ENCODE data around the gene RERE. TPM values are rescaled to one million over a fixed set of nuclear protein-coding genes. Genes with fewer than 3 reads are reported as not detected.

The RERE gene
- total RNA-seq, 2 experiments from 2014 or later = 73.1 to 211 TPM

DNA sequence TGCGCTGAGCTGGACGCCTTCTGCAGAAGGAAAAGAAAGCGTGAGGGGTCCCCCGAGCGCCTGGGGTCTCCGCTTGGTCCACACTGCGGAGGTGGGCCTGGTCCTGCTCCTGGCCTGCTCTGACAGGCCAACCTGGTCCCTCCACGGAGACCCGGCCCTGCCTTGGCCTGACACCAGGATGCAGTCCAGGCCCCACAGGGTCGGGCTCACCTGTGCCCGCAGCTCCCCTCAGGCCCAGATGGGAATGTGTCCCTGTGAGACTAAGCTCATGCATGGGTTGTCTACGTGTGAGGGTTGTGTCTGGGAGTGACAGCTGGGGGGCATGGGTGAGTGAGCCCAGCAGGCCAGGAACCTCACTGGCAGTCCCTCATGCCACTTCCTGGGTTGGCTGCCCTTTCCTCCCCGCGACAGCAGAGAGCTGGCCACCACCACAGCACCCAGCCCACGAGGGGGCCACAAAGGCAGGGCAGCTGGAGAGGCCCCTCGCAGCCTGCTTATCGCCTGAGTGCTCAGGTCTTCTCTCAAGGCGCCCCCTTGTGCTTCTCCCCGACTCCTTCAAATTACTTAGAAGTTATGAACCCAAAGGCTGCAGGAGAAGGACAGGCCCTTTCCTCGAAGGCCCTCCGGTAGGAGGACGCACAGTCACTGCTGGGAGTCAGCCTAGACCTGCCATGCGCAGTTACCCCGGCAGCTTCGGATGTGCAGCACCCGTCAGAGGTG, 458.4 kb downstream of the RERE start:
- H4K20me1 ChIP-seq (ENCODE audit: insufficient read depth, low read length) = no peaks in the 10 kb centered on the region; the same call in 1 of the 2 replicates
- H2AFZ ChIP-seq (ENCODE audit: low read length) = no peak overlapping the region
- DNase-seq (ENCODE audit: low spot score) = no peak
- no peaks in the 10 kb centered on the region for H3K4me1 ChIP-seq (ENCODE audit: insufficient read depth, low read length, poor library complexity, severe bottlenecking)
- no peaks in the 10 kb centered on the region for H3K9me3 ChIP-seq (ENCODE audit: low read length)
- H3K36me3 ChIP-seq (ENCODE audit: insufficient read depth, low read length) = peaks cover 98% of the 10 kb centered on the region
- H3K27ac ChIP-seq (ENCODE audit: low read depth, low read length, poor library complexity, severe bottlenecking) = no peak overlapping the region
- CTCF ChIA-PET (ENCODE audit: unreplicated experiment) = no interaction called here
- no peaks in the 10 kb centered on the region for H3K9me2 ChIP-seq (ENCODE audit: insufficient read depth, low read length)
- H3K4me3 ChIP-seq (ENCODE audit: low read depth, low read length, poor library complexity, severe bottlenecking) = no peak overlapping the region
- intact Hi-C loops (cut with micrococcal nuclease; ENCODE audit: unreplicated experiment) = loop anchor here (10.0 kb wide), 1 partner anchor 366 kb away; no protein-coding TSS in a partner anchor
- POLR2A ChIA-PET = no interaction called here
- TF ChIP-seq CTCF (conservative IDR thresholded peaks at IDR 0.05; ENCODE audit: low read length) = peak; percentile 37
- TF ChIP-seq EZH2phosphoT487 (IDR thresholded peaks at IDR 0.05; ENCODE audit: borderline replicate concordance, low read depth, low read length) = no peak
- H3K79me2 ChIP-seq (ENCODE audit: insufficient read depth, low read depth, low read length) = no peaks in the 10 kb centered on the region
- H3K4me2 ChIP-seq (ENCODE audit: low read length) = no peak overlapping the region
- no TSS peak for BruUV-seq (replicated peaks)

DNA sequence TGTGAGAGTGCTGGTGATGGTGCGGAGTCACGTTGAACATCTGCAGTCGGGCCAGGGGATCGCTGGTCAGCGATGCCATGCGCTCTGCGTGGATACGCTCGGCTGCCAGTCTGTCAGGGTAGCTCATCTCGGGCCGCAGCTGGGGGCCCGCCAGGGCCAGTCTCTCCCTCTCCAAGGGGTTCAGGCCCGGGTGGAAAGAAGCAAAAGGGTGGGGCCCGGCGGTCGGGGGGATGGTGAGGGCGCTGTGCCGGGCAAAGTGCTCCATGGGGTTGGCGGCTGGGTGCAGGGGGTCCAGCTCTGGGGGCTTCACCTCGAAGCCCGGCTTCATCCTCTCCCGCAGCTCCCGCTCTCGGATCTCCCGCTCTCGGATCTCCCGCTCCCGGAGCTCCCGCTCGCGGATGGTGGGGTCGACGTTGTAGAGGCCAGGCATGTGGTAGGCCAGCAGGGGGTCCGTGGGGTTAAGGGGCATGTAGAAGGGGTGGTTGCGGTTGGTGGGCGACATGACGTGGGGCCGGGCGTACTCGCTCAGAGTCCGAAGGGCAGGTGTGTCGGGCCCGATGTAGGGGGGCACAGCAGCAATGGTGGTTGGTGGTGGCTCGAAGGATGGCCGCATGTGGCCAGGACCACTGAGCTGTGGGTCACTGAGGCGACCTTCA, 459.1 kb downstream of the RERE start:
- no peaks in the 10 kb centered on the region for H3K9me2 ChIP-seq (ENCODE audit: insufficient read depth, low read length)
- no TSS peak for BruUV-seq (replicated peaks)
- ChIA-PET POLR2A (no interaction called here), CTCF (ENCODE audit: unreplicated experiment) (no interaction called here)
- H3K36me3 ChIP-seq (ENCODE audit: insufficient read depth, low read length) = peaks cover 98% of the 10 kb centered on the region
- no peak overlapping the region for H2AFZ ChIP-seq (ENCODE audit: low read length)
- no peaks in the 10 kb centered on the region for H3K4me1 ChIP-seq (ENCODE audit: insufficient read depth, low read length, poor library complexity, severe bottlenecking)
- no peak overlapping the region for H3K27ac ChIP-seq (ENCODE audit: low read depth, low read length, poor library complexity, severe bottlenecking)
- H3K79me2 ChIP-seq (ENCODE audit: insufficient read depth, low read depth, low read length) = no peaks in the 10 kb centered on the region
- no peak overlapping the region for H3K4me2 ChIP-seq (ENCODE audit: low read length)
- no peak for DNase-seq (ENCODE audit: low spot score)
- intact Hi-C loops (cut with micrococcal nuclease; ENCODE audit: unreplicated experiment) = loop anchor here (10.0 kb wide), 1 partner anchor 366 kb away; no protein-coding TSS in a partner anchor
- TF ChIP-seq CTCF (conservative IDR thresholded peaks at IDR 0.05; ENCODE audit: low read length) = no peak
- TF ChIP-seq EZH2phosphoT487 (IDR thresholded peaks at IDR 0.05; ENCODE audit: borderline replicate concordance, low read depth, low read length) = no peak
- no peaks in the 10 kb centered on the region for H3K9me3 ChIP-seq (ENCODE audit: low read length)
- no peaks in the 10 kb centered on the region; the same call in 1 of the 2 replicates for H4K20me1 ChIP-seq (ENCODE audit: insufficient read depth, low read length)
- no peak overlapping the region for H3K4me3 ChIP-seq (ENCODE audit: low read depth, low read length, poor library complexity, severe bottlenecking)

All from OCI-LY7 (cell line).